HepG2 (cell line): ENCODE data around the gene ANXA9. TPM values are rescaled to one million over a fixed set of nuclear protein-coding genes. Genes with fewer than 3 reads are reported as not detected.

Source experiments
- AFF4 ChIP-seq: sonication (generic); formaldehyde crosslinking; IDR thresholded peaks from 2 replicates; pipeline ENCODE4 v1.4.0; 2020; ENCODE audit warnings: missing genetic modification reagents
- ARID2 ChIP-seq: sonication (generic); formaldehyde crosslinking; IDR thresholded peaks from 2 replicates; pipeline ENCODE4 v1.8.1; 2022; ENCODE audit warnings: mild to moderate bottlenecking, missing genetic modification reagents, borderline replicate concordance
- ATF7 ChIP-seq, 2 experiments: fragments of 450-650 bp in 1 of 2; sonication (generic) in 1 of 2; formaldehyde crosslinking in 1 of 2; IDR thresholded peaks; 2 replicates each; pipeline versions ENCODE4 v1.4.0 to v1.6.1; 2016 to 2020; ENCODE audit warnings: antibody characterized with exemption in 1 of 2, mild to moderate bottlenecking in 1 of 2, missing genetic modification reagents in 1 of 2
- CBX1 ChIP-seq: IDR thresholded peaks from one replicate; pipeline ENCODE4 v1.6.1; 2016; ENCODE audit warnings: antibody characterized with exemption, low read depth
- HHEX ChIP-seq: IDR thresholded peaks from 2 replicates; pipeline ENCODE4 v1.6.1; 2016; ENCODE audit warnings: control low read depth
- SALL1 ChIP-seq: sonication (generic); formaldehyde crosslinking; IDR thresholded peaks from 2 replicates; pipeline ENCODE4 v1.8.0; 2022; ENCODE audit warnings: mild to moderate bottlenecking, missing genetic modification reagents
- SIX1 ChIP-seq: sonication (generic); formaldehyde crosslinking; IDR thresholded peaks from 2 replicates; pipeline ENCODE4 v1.4.0; 2020; ENCODE audit warnings: missing genetic modification reagents, borderline replicate concordance
- SUZ12 ChIP-seq: fragments of 150-350 bp; IDR thresholded peaks from 2 replicates; pipeline ENCODE4 v1.6.1; 2014; ENCODE audit warnings: low read depth, low read length
- ZNF235 ChIP-seq: sonication (generic); formaldehyde crosslinking; IDR thresholded peaks from 2 replicates; pipeline ENCODE4 v1.8.1; 2023; ENCODE audit warnings: mild to moderate bottlenecking, missing genetic modification reagents, borderline replicate concordance
- ZNF572 ChIP-seq: sonication (generic); formaldehyde crosslinking; IDR thresholded peaks from 2 replicates; pipeline ENCODE4 v1.5.1; 2020; ENCODE audit warnings: mild to moderate bottlenecking, missing genetic modification reagents
- ZNF597 ChIP-seq: sonication (generic); formaldehyde crosslinking; IDR thresholded peaks from 2 replicates; pipeline ENCODE4 v1.5.0; 2020; ENCODE audit warnings: missing genetic modification reagents
- ZNF816 ChIP-seq: sonication (generic); formaldehyde crosslinking; IDR thresholded peaks from 2 replicates; pipeline ENCODE4 v1.8.0; 2022; ENCODE audit warnings: missing genetic modification reagents, mild to moderate bottlenecking, borderline replicate concordance
- ZNF83 ChIP-seq: sonication (generic); formaldehyde crosslinking; IDR thresholded peaks from 2 replicates; pipeline ENCODE4 v1.4.0; 2020; ENCODE audit warnings: missing genetic modification reagents, mild to moderate bottlenecking, borderline replicate concordance
- ZSCAN12 ChIP-seq: sonication (generic); formaldehyde crosslinking; IDR thresholded peaks from 2 replicates; pipeline ENCODE4 v1.9.0; 2021; ENCODE audit warnings: mild to moderate bottlenecking, missing genetic modification reagents
- ZZZ3 ChIP-seq: sonication (generic); formaldehyde crosslinking; IDR thresholded peaks from 2 replicates; pipeline ENCODE4 v1.4.0; 2020; ENCODE audit warnings: missing genetic modification reagents, mild to moderate bottlenecking, borderline replicate concordance
- polyA plus RNA-seq, 8 experiments: library from polyadenylated mRNA; depleted of rRNA in 3 of 8; stranded (reverse) in 7 of 8; unstranded in 1 of 8; fragments of >200 nt; fragmentation: Illumina TruSeq in 4 of 8; extraction: Trizol in 4 of 8; gene quantifications; 2 replicates each; pipeline versions ENCODE4 v1.2.1 to v1.2.3, GENCODE V29; 2011 to 2016; ENCODE audit warnings: low read depth in 4 of 8, missing spikeins in 1 of 8, mixed read lengths in 1 of 8; ENCODE audit not compliant: insufficient read depth in 1 of 8
- total RNA-seq, 5 experiments: library from RNA; depleted of rRNA; stranded (reverse); fragments of >200 nt; fragmentation: Illumina TruSeq; extraction: Trizol; gene quantifications; 2 replicates each; pipeline ENCODE4 v1.2.3, GENCODE V29; 2016; ENCODE audit warnings: low read depth in 1 of 5
- TF ChIP-seq, protein P1 (sequence below), 2 experiments: sonication (generic) in 1 of 2; formaldehyde crosslinking in 1 of 2; IDR thresholded peaks; 2 replicates each; pipeline versions ENCODE4 v1.4.0 to v1.6.1; 2018 to 2020; ENCODE audit warnings: missing genetic modification reagents in 2 of 2, borderline replicate concordance in 1 of 2, low read depth in 1 of 2, mild to moderate bottlenecking in 1 of 2, missing biosample characterization in 1 of 2
- TF ChIP-seq, protein P2 (sequence below): sonication (generic); formaldehyde crosslinking; IDR thresholded peaks from 2 replicates; pipeline ENCODE4 v1.4.0; 2020; ENCODE audit warnings: missing genetic modification reagents, borderline replicate concordance

The ANXA9 gene
- total and polyA plus RNA-seq, 2 of the 13 experiments (the other 11 are each of a cell fraction or from before 2014, with no cell fraction given) = 13.3 to 23.9 TPM

DNA sequence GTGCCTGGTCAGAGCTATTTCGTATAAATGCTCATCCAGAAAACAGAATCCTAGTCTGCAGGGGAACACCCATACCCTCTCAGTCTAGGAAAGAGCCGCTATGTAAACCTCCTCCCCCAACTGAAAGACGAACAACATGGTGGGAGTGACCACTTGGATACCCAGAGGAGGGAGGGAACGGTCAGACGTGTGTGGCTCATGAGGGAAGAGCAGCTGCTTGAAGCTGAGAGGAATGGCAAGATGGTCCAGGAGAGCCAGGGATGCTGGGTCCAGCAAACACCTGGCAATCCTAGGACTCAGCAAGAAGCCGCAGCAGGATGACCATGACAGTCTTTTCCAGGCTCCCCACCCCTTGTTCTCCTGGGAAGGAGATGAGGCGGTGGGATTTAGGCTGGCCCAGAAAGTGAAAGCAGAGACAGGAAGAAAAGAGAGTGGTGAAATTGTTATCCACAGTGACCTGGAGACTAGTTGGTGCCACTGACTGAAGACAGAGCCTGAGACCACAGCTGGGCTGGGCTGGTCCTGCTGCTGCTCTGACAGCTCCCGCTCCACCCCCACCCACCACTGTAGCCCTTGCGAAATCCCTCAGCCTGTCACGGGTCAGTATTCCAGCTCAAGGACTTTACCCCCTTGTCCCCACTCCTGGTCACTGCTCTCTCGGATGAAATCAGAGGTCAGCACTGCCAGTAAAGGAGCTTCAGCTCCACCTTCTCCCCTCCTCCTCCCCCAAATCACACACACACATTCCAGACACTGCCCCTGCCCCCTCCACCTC is 11.1 kb upstream of the ANXA9 start (continued):
- TF ChIP-seq SIX1 = no peak
- TF ChIP-seq ZNF597 = no peak
- TF ChIP-seq, protein P1, sequence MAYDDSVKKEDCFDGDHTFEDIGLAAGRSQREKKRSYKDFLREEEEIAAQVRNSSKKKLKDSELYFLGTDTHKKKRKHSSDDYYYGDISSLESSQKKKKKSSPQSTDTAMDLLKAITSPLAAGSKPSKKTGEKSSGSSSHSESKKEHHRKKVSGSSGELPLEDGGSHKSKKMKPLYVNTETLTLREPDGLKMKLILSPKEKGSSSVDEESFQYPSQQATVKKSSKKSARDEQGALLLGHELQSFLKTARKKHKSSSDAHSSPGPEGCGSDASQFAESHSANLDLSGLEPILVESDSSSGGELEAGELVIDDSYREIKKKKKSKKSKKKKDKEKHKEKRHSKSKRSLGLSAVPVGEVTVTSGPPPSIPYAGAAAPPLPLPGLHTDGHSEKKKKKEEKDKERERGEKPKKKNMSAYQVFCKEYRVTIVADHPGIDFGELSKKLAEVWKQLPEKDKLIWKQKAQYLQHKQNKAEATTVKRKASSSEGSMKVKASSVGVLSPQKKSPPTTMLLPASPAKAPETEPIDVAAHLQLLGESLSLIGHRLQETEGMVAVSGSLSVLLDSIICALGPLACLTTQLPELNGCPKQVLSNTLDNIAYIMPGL (CRISPR knock-in tag; IDR thresholded peaks at IDR 0.05; ENCODE audit: borderline replicate concordance in 1 of 2, low read depth in 1 of 2) = peak; percentile 32 to 66; a peak in 2 of 4 replicates
- TF ChIP-seq CBX1 = no peak
- TF ChIP-seq SUZ12 = no peak
- peak; percentile 93 for TF ChIP-seq SALL1
- peak; percentile 55; the same call in 1 of the 2 replicates for TF ChIP-seq ATF7 (IDR thresholded peaks at IDR 0.05)
- TF ChIP-seq ATF7 (CRISPR knock-in tag; IDR thresholded peaks at IDR 0.05) = peak; percentile 91
- TF ChIP-seq ZNF235 (CRISPR knock-in tag) = no peak
- TF ChIP-seq HHEX (CRISPR knock-in tag) = peak; percentile 14; the same call in 1 of the 2 replicates
- no peak for TF ChIP-seq ZZZ3 (CRISPR knock-in tag)
- TF ChIP-seq ZNF83 (CRISPR knock-in tag) = 0 out of 2 replicates have a peak, but pooled peaks have one; percentile 28
- no peak for TF ChIP-seq ZNF572 (CRISPR knock-in tag)
- TF ChIP-seq, protein P2, sequence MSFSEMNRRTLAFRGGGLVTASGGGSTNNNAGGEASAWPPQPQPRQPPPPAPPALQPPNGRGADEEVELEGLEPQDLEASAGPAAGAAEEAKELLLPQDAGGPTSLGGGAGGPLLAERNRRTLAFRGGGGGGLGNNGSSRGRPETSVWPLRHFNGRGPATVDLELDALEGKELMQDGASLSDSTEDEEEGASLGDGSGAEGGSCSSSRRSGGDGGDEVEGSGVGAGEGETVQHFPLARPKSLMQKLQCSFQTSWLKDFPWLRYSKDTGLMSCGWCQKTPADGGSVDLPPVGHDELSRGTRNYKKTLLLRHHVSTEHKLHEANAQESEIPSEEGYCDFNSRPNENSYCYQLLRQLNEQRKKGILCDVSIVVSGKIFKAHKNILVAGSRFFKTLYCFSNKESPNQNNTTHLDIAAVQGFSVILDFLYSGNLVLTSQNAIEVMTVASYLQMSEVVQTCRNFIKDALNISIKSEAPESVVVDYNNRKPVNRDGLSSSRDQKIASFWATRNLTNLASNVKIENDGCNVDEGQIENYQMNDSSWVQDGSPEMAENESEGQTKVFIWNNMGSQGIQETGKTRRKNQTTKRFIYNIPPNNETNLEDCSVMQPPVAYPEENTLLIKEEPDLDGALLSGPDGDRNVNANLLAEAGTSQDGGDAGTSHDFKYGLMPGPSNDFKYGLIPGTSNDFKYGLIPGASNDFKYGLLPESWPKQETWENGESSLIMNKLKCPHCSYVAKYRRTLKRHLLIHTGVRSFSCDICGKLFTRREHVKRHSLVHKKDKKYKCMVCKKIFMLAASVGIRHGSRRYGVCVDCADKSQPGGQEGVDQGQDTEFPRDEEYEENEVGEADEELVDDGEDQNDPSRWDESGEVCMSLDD = no peak
- no peak for TF ChIP-seq ZSCAN12 (CRISPR knock-in tag)
- TF ChIP-seq ARID2 (CRISPR knock-in tag) = no peak; the same call in 1 of the 2 replicates
- TF ChIP-seq AFF4 (CRISPR knock-in tag) = no peak
- no peak for TF ChIP-seq ZNF816 (CRISPR knock-in tag)
